Progenitor cell of endocrine pancreas (in vitro differentiated cells): ENCODE data around the gene MCM5. TPM values are rescaled to one million over a fixed set of nuclear protein-coding genes. Genes with fewer than 3 reads are reported as not detected.

Experiments used
- DNase-seq: peaks from one replicate; pipeline ENCODE4 v3.0.0; 2021; ENCODE audit warnings: low spot score; ENCODE audit not compliant: unreplicated experiment
- H3K27ac Mint-ChIP-seq: 2 replicates; pipeline ENCODE4 v1.8.0; 2021; ENCODE audit warnings: mild to moderate bottlenecking, moderate library complexity, mixed read lengths
- H3K27me3 Mint-ChIP-seq: 2 replicates; pipeline ENCODE4 v1.8.0; 2021; ENCODE audit warnings: mixed read lengths
- H3K36me3 Mint-ChIP-seq: 2 replicates; pipeline ENCODE4 v1.8.0; 2022; ENCODE audit warnings: mixed read lengths; ENCODE audit not compliant: insufficient read depth
- H3K4me1 Mint-ChIP-seq: 2 replicates; pipeline ENCODE4 v1.8.0; 2021; ENCODE audit warnings: low read depth, mixed read lengths
- H3K4me3 Mint-ChIP-seq: 2 replicates; pipeline ENCODE4 v1.8.0; 2021; ENCODE audit warnings: low read depth, mild to moderate bottlenecking, moderate library complexity, mixed read lengths
- H3K9me3 Mint-ChIP-seq: 2 replicates; pipeline ENCODE4 v1.8.0; 2021; ENCODE audit warnings: low read depth, mixed read lengths
- CTCF ChIP-seq: fragments of 200-600 bp; sonication (generic); IDR thresholded peaks from one replicate; pipeline ENCODE4 v1.5.0; 2021; ENCODE audit warnings: antibody characterized with exemption, mild to moderate bottlenecking; ENCODE audit not compliant: unreplicated experiment
- total RNA-seq: library from RNA; stranded (reverse); gene quantifications from 2 replicates; pipeline ENCODE4 v1.2.1, GENCODE V29; 2021

Gene MCM5
- total RNA-seq, 1 donor from 2014 or later, result 92.8 TPM

- TF ChIP-seq CTCF, result no peak
- Mint-ChIP-seq H3K36me3 (peaks cover 21% of the 10 kb centered on the region), H3K4me3 (no peak overlapping the region), H3K4me1 (peaks cover 5% of the 10 kb centered on the region), H3K9me3 (no peaks in the 10 kb centered on the region), H3K27me3 (no peaks in the 10 kb centered on the region), H3K27ac (no peak overlapping the region)
- DNase-seq, result no peak
Observed at GRCh38 chr22:35406443-35406842, 6.5 kb downstream of the MCM5 start.

GRCh38 chr22:35407362-35407761 is 7.4 kb downstream of the MCM5 start:
- H3K4me1 Mint-ChIP-seq, result peaks cover 2% of the 10 kb centered on the region
- TF ChIP-seq CTCF, result no peak
- peaks cover 26% of the 10 kb centered on the region for H3K36me3 Mint-ChIP-seq
- DNase-seq, result no peak
- H3K9me3 Mint-ChIP-seq, result no peaks in the 10 kb centered on the region
- no peak overlapping the region for H3K27ac Mint-ChIP-seq
- no peaks in the 10 kb centered on the region for H3K27me3 Mint-ChIP-seq
- no peak overlapping the region for H3K4me3 Mint-ChIP-seq

- no peaks in the 10 kb centered on the region for H3K27me3 Mint-ChIP-seq
- H3K4me1 Mint-ChIP-seq, result no peaks in the 10 kb centered on the region
- no peak for TF ChIP-seq CTCF
- H3K36me3 Mint-ChIP-seq, result peaks cover 23% of the 10 kb centered on the region
- no peaks in the 10 kb centered on the region for H3K9me3 Mint-ChIP-seq
- no peak overlapping the region for H3K27ac Mint-ChIP-seq
- no peak for DNase-seq
- H3K4me3 Mint-ChIP-seq, result no peak overlapping the region
Observed at GRCh38 chr22:35409783-35410662, 10.1 kb downstream of the MCM5 start.

GRCh38 chr22:35410663-35411034 is 10.7 kb downstream of the MCM5 start:
- no peak for DNase-seq
- H3K4me1 Mint-ChIP-seq, result no peaks in the 10 kb centered on the region
- peaks cover 23% of the 10 kb centered on the region for H3K36me3 Mint-ChIP-seq
- TF ChIP-seq CTCF, result no peak
- H3K27ac Mint-ChIP-seq, result no peak overlapping the region
- H3K4me3 Mint-ChIP-seq, result no peak overlapping the region
- H3K27me3 Mint-ChIP-seq, result no peaks in the 10 kb centered on the region
- H3K9me3 Mint-ChIP-seq, result no peaks in the 10 kb centered on the region

GRCh38 chr22:35411102-35411501 is 11.2 kb downstream of the MCM5 start:
- TF ChIP-seq CTCF, result no peak
- H3K4me3 Mint-ChIP-seq, result no peak overlapping the region
- no peak for DNase-seq
- peak overlapping the region; percentile 81 for H3K27ac Mint-ChIP-seq
- peaks cover 23% of the 10 kb centered on the region for H3K36me3 Mint-ChIP-seq
- no peaks in the 10 kb centered on the region for H3K9me3 Mint-ChIP-seq
- no peaks in the 10 kb centered on the region for H3K4me1 Mint-ChIP-seq
- H3K27me3 Mint-ChIP-seq, result no peaks in the 10 kb centered on the region
